Adrenal gland (tissue), 5 donors: ENCODE results near the gene BPI.

ENCODE experiments used
- POLR2A ChIP-seq, 2 donors: fragments of 450-650 bp; IDR thresholded peaks; one replicate each; pipeline ENCODE4 v1.6.1; 2017; ENCODE audit warnings: antibody characterized with exemption in 2 of 2, mild to moderate bottlenecking in 2 of 2, moderate library complexity in 1 of 2
- TF ChIP-seq, protein P1 (sequence below), 6 experiments: fragments of 450-650 bp in 4 of 6; fragments of 200-600 bp in 2 of 6; sonication (generic) in 1 of 6; IDR thresholded peaks; 1 replicate in 5 of 6; 2 replicates in 1 of 6; pipeline versions ENCODE4 v1.5.1 to v1.8.0; 2016 to 2021; ENCODE audit warnings: antibody characterized with exemption in 6 of 6, mild to moderate bottlenecking in 2 of 6, moderate library complexity in 1 of 6
- donor health status: DM: no; HTN: no; CAD: no.

DNA sequence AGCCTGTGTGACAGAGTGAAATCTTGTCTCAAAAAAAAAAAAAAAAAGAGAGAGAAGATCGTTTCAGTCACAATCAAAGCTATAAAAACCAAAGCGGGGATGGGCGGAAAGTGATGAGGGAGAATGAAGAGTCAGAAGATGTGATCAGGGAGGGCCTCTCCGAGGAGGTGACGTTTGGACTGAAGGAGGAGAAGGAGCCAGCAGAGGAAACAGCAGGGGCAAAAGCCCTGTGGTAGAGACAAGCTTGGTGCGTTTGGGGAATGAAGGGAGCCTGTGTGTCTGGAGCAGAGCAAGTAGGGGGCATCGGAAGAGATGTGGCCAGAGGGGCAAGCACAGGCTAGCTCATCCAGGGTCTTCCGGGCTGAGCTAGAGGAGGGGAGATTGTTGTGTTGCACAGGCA is 27.9 kb downstream of the BPI start:
- TF ChIP-seq, protein P1, sequence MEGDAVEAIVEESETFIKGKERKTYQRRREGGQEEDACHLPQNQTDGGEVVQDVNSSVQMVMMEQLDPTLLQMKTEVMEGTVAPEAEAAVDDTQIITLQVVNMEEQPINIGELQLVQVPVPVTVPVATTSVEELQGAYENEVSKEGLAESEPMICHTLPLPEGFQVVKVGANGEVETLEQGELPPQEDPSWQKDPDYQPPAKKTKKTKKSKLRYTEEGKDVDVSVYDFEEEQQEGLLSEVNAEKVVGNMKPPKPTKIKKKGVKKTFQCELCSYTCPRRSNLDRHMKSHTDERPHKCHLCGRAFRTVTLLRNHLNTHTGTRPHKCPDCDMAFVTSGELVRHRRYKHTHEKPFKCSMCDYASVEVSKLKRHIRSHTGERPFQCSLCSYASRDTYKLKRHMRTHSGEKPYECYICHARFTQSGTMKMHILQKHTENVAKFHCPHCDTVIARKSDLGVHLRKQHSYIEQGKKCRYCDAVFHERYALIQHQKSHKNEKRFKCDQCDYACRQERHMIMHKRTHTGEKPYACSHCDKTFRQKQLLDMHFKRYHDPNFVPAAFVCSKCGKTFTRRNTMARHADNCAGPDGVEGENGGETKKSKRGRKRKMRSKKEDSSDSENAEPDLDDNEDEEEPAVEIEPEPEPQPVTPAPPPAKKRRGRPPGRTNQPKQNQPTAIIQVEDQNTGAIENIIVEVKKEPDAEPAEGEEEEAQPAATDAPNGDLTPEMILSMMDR (IDR thresholded peaks at IDR 0.05) = no peak
- TF ChIP-seq POLR2A (IDR thresholded peaks at IDR 0.05) = no peak
